ENCODE results near the gene OR1M1.

GRCh38 chr19:9076901-9077300 is 10.0 kb upstream of the OR1M1 start:
- TF ChIP-seq POLR2A (IDR thresholded peaks at IDR 0.05) (no peak), CTCF (IDR thresholded peaks at IDR 0.05) (no peak)
